ENCODE results near the gene ADAMTS2. TPM values are rescaled to one million over a fixed set of nuclear protein-coding genes. Genes with fewer than 3 reads are reported as not detected.

ADAMTS2 gene
- polyA plus RNA-seq, 3 donors from 2014 or later, result 0.03 TPM; not detected in 2

GRCh38 chr5:179190851-179191505 lies 154.3 kb downstream of the ADAMTS2 start:
- no peaks in the 10 kb centered on the region for H3K4me1 Mint-ChIP-seq
- H3K36me3 Mint-ChIP-seq, result no peaks in the 10 kb centered on the region
- H3K27me3 Mint-ChIP-seq (ENCODE audit: low read depth in 3 of 3), result peaks cover 0 to 5% (median 2%) of the 10 kb centered on the region in 3 donors
- DNase-seq, result no peak
- no peak overlapping the region for H3K4me3 Mint-ChIP-seq
- no peak overlapping the region for H3K27ac Mint-ChIP-seq
- H3K9me3 Mint-ChIP-seq, result no peaks in the 10 kb centered on the region

- Mint-ChIP-seq H3K4me1 (no peaks in the 10 kb centered on the region), H3K4me3 (no peak overlapping the region), H3K9me3 (no peaks in the 10 kb centered on the region), H3K36me3 (no peaks in the 10 kb centered on the region), H3K27ac (no peak overlapping the region), H3K27me3 (ENCODE audit: low read depth in 3 of 3) (peaks cover 0 to 3% (median 2%) of the 10 kb centered on the region in 3 donors)
- DNase-seq, result no peak
Measured at GRCh38 chr5:179188636-179189035, 156.6 kb downstream of the ADAMTS2 start.

DNA sequence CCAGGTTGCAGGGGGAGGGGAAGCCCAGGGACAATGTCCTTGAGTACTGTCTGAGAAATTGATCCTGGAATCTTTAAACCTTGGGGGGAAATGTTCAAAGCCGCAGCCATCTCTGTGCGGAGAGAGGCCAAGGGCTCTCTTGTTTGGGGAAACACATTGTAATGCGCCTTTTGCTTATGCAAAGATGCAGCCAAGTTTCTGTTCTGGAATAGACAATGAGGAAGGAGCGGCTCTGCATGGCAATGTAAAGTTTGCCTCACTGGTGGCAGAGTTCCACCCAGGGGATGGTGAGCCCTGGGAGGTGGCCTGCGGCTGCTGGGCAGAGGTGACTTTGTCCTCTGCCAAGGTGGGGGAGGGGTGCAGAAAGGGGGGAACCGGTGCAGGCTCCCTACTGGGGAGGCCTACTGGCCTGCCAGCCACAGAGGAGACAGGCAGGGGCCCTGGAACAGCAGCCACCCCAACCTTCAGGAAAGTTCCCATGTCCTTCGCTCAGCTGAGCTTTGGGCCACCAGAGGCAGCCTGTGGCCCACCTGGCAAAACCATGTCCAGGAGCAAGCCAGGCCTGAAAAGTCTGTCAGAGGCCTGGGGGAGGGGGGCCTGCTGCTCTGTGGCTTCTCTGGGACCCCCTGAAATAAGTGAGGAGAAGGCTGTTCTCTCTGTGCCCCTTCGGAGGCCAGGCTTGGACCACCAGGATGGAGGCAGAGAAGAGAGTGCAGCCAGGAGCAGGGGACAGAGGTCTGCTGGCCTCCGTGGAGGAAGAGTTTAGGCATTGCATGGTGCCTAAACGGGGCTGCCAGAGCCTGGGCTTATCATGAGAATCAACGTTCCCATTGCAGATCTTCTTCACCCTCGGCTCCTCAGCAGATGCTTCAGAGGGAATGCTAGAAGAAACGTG lies 157.3 kb downstream of the ADAMTS2 start:
- H3K36me3 Mint-ChIP-seq, result no peaks in the 10 kb centered on the region
- no peaks in the 10 kb centered on the region for H3K9me3 Mint-ChIP-seq
- no peak for DNase-seq
- no peaks in the 10 kb centered on the region for H3K4me1 Mint-ChIP-seq
- no peak overlapping the region for H3K27ac Mint-ChIP-seq
- H3K27me3 Mint-ChIP-seq (ENCODE audit: low read depth in 3 of 3), result peaks cover 2 to 3% (median 2%) of the 10 kb centered on the region in 3 donors
- H3K4me3 Mint-ChIP-seq, result no peak overlapping the region

- Mint-ChIP-seq H3K4me3 (no peak overlapping the region), H3K27me3 (ENCODE audit: low read depth in 3 of 3) (peaks cover 0 to 3% (median 3%) of the 10 kb centered on the region in 3 donors), H3K9me3 (no peaks in the 10 kb centered on the region), H3K27ac (no peak overlapping the region), H3K4me1 (peaks cover 0 to under 1% of the 10 kb centered on the region in 2 donors), H3K36me3 (no peaks in the 10 kb centered on the region)
- no peak for DNase-seq
Measured at GRCh38 chr5:179187229-179187678, 158.0 kb downstream of the ADAMTS2 start.

DNA sequence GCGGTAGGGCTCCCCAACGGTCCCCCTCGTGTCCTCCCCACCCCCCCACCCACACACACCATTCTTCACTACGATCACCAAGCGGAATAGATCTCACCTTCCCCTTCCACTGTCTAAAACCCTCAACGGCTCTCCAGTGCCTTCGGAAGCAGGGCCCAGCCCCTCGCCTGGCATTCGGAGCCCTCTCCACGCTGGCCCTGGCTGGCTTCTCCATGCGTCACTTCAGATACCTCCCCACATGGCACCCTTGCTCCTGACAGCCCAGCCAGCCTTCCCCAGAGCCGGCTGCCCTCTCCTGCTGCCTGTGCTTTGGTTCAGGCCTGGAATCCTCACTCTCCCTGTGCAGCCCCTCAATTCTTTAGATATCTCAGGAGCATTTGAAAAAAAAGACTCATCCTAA lies 158.5 kb downstream of the ADAMTS2 start:
- H3K36me3 Mint-ChIP-seq, result no peaks in the 10 kb centered on the region

GRCh38 chr5:179185941-179186411 lies 159.3 kb downstream of the ADAMTS2 start:
- no peak overlapping the region for H3K27ac Mint-ChIP-seq
- H3K9me3 Mint-ChIP-seq, result no peaks in the 10 kb centered on the region
- H3K4me3 Mint-ChIP-seq, result no peak overlapping the region
- no peaks in the 10 kb centered on the region for H3K36me3 Mint-ChIP-seq
- peaks cover 0 to 7% (median 3%) of the 10 kb centered on the region in 3 donors for H3K27me3 Mint-ChIP-seq (ENCODE audit: low read depth in 3 of 3)
- peaks cover 0 to 4% of the 10 kb centered on the region in 2 donors for H3K4me1 Mint-ChIP-seq
- no peak for DNase-seq

More for the DNA sequence above, 158.5 kb downstream of the ADAMTS2 start:
- Mint-ChIP-seq H3K4me3 (no peak overlapping the region), H3K27ac (no peak overlapping the region), H3K27me3 (ENCODE audit: low read depth in 3 of 3) (peaks cover 0 to 6% (median 3%) of the 10 kb centered on the region in 3 donors), H3K9me3 (no peaks in the 10 kb centered on the region), H3K4me1 (peaks cover 0 to 4% of the 10 kb centered on the region in 2 donors)
- no peak for DNase-seq

GRCh38 chr5:179185256-179185940 lies 159.9 kb downstream of the ADAMTS2 start:
- H3K4me1 Mint-ChIP-seq, result peaks cover 0 to 4% of the 10 kb centered on the region in 2 donors
- DNase-seq, result no peak
- no peaks in the 10 kb centered on the region for H3K36me3 Mint-ChIP-seq
- no peaks in the 10 kb centered on the region for H3K9me3 Mint-ChIP-seq
- no peak overlapping the region for H3K27ac Mint-ChIP-seq
- peaks cover 0 to 7% (median 3%) of the 10 kb centered on the region in 3 donors for H3K27me3 Mint-ChIP-seq (ENCODE audit: low read depth in 3 of 3)
- H3K4me3 Mint-ChIP-seq, result no peak overlapping the region

DNA sequence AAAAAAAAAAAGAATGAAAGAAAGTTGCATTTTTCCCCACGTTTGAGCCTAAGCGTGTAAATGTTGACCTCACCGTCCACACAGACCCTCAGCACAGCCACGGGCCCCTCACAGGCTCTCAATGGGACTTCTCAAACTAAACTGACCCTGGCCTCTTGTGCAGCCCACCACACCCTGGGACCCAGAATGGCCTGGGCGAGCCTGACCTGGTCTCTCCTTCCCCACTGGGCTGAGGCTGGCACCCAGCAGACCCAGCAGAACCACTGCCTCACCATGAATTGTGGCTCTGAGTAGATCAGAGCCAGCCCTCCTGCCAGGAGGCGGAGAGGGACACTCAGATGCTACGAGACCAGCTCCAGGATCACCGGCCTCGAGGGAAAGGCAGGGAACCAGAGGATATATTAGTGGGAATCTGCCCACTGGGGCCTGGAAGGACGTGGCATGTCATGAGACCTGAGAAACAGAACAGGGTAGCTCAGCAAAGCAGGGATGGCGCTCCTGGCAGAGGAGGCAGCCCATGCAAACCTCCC lies 160.7 kb downstream of the ADAMTS2 start:
- Mint-ChIP-seq H3K4me1 (peaks cover 0 to 4% of the 10 kb centered on the region in 2 donors), H3K27me3 (ENCODE audit: low read depth in 3 of 3) (peaks cover 0 to 7% (median 3%) of the 10 kb centered on the region in 3 donors), H3K9me3 (no peaks in the 10 kb centered on the region), H3K4me3 (no peak overlapping the region), H3K27ac (no peak overlapping the region), H3K36me3 (no peaks in the 10 kb centered on the region)
- DNase-seq, result no peak

DNA sequence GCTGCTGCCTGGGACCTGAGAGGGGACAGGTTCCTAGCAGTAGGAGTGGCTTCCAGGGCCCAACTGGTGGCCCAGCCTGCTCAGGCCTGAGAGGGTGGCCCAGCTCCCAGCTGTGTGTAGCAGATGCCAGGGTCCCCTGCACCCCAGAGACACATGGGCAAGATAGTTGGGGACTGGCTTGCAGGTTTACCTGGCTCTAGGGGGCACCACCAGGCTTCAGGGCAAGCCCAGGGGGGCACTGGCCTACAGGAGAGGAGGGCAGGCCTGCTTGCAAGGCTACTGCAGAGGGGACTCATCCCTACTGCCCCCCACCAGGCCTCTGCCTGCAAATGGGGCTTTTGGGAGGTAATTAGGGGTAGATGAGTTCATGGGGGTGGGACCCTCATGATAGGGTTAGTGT lies 161.8 kb downstream of the ADAMTS2 start:
- peaks cover 0 to 4% of the 10 kb centered on the region in 2 donors for H3K4me1 Mint-ChIP-seq
- no peak overlapping the region for H3K27ac Mint-ChIP-seq
- no peaks in the 10 kb centered on the region for H3K36me3 Mint-ChIP-seq
- peaks cover 0 to 5% (median 3%) of the 10 kb centered on the region in 3 donors for H3K27me3 Mint-ChIP-seq (ENCODE audit: low read depth in 3 of 3)
- no peak for DNase-seq
- H3K4me3 Mint-ChIP-seq, result no peak overlapping the region
- no peaks in the 10 kb centered on the region for H3K9me3 Mint-ChIP-seq

DNA sequence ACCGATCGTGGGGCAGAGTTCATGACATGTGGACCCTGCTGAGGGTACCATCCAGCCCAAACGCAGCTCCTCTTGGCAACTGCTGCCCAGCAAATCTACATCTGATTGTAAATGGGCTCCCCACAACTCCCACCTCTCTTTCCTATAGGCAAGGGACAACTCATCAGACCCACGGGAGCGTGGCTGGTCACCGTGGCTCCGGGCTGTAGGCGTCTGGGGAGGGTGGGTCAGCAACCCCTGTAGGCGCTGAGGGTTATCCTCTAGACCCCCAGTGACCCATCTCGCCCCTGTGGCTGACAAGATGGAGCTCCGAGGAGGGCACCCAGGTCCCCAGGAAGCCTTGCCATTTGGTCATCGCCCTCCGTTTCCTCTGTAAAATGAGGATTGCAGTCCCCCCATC lies 162.7 kb downstream of the ADAMTS2 start:
- peaks cover 0 to 5% (median 3%) of the 10 kb centered on the region in 3 donors for H3K27me3 Mint-ChIP-seq (ENCODE audit: low read depth in 3 of 3)

DNA sequence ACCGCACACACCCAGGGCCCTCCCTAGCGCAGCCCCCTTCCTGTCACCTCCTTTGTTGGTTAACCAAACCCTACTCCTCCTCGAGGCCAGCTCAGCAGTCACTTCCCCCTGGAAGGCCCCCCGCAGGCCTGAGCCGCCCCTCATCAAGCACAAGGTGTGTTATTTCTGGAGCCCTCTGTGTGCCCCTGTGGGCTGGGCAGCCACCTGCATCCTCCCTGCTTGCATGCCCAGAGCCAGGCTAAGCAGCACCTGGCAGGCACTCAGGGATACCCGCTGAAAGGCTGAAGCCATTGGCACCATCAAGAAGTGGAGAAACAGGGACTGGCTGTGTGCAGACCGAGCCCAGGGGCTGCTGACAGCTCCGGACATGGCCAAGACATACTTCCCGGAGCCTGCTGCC lies 163.3 kb downstream of the ADAMTS2 start:
- no peak for DNase-seq
- H3K4me1 Mint-ChIP-seq, result peaks cover 0 to 4% of the 10 kb centered on the region in 2 donors
- H3K27ac Mint-ChIP-seq, result no peak overlapping the region
- H3K9me3 Mint-ChIP-seq, result peaks cover 0 to 2% (median 0%) of the 10 kb centered on the region in 6 donors
- H3K4me3 Mint-ChIP-seq, result no peak overlapping the region
- H3K27me3 Mint-ChIP-seq (ENCODE audit: low read depth in 3 of 3), result peaks cover 2 to 5% (median 3%) of the 10 kb centered on the region in 3 donors
- H3K36me3 Mint-ChIP-seq, result no peaks in the 10 kb centered on the region

More for the DNA sequence above, 162.7 kb downstream of the ADAMTS2 start:
- Mint-ChIP-seq H3K4me1 (peaks cover 0 to 4% of the 10 kb centered on the region in 2 donors), H3K9me3 (peaks cover 0 to 2% (median 0%) of the 10 kb centered on the region in 6 donors), H3K36me3 (no peaks in the 10 kb centered on the region), H3K27ac (no peak overlapping the region), H3K4me3 (no peak overlapping the region)
- DNase-seq, result no peak

- Mint-ChIP-seq H3K27ac (peak overlapping the region in 1 of 6 donors; percentile 22), H3K4me3 (no peak overlapping the region), H3K27me3 (ENCODE audit: low read depth in 3 of 3) (peaks cover 3 to 5% (median 4%) of the 10 kb centered on the region in 3 donors), H3K4me1 (peaks cover 0 to 4% of the 10 kb centered on the region in 2 donors), H3K36me3 (no peaks in the 10 kb centered on the region), H3K9me3 (peaks cover 0 to 2% (median 0%) of the 10 kb centered on the region in 6 donors)
- no peak for DNase-seq
Measured at GRCh38 chr5:179180921-179181645, 164.2 kb downstream of the ADAMTS2 start.
